GM23248 (cell line): ENCODE measurements around the gene ADRM1. TPM values are rescaled to one million over a fixed set of nuclear protein-coding genes. Genes with fewer than 3 reads are reported as not detected.

ENCODE experiments used
- DNase-seq: peaks from one replicate; pipeline ENCODE4 v3.0.0-alpha.2; 2015
- H2AFZ ChIP-seq: fragments of 200-600 bp; sonication (generic); 2 replicates; pipeline ENCODE4 v1.6.1; 2016; ENCODE audit warnings: antibody characterized with exemption
- H3F3A ChIP-seq: fragments of 200-600 bp; sonication (generic); 2 replicates; pipeline ENCODE4 v1.6.1; 2016; ENCODE audit warnings: mild to moderate bottlenecking, antibody characterized with exemption, mixed run types; ENCODE audit not compliant: insufficient read depth
- H3K27ac ChIP-seq: fragments of 200-600 bp; sonication (generic); 2 replicates; pipeline ENCODE4 v1.5.1; 2016; ENCODE audit warnings: mild to moderate bottlenecking
- H3K27me3 ChIP-seq: fragments of 200-600 bp; sonication (generic); replicated peaks from 2 replicates; pipeline ENCODE4 v1.6.1; 2016; ENCODE audit warnings: mild to moderate bottlenecking; ENCODE audit not compliant: insufficient read depth
- H3K36me3 ChIP-seq: fragments of 200-600 bp; sonication (generic); 2 replicates; pipeline ENCODE4 v1.6.1; 2016; ENCODE audit warnings: low read depth, mild to moderate bottlenecking
- H3K4me1 ChIP-seq: fragments of 200-600 bp; sonication (generic); 2 replicates; pipeline ENCODE4 v1.6.1; 2016; ENCODE audit warnings: mild to moderate bottlenecking; ENCODE audit not compliant: insufficient read depth
- H3K4me2 ChIP-seq: fragments of 200-600 bp; sonication (generic); one replicate; pipeline ENCODE4 v1.6.1; 2016; ENCODE audit warnings: mild to moderate bottlenecking; ENCODE audit not compliant: unreplicated experiment
- H3K4me3 ChIP-seq: fragments of 200-600 bp; sonication (generic); 2 replicates; pipeline ENCODE4 v1.5.1; 2016; ENCODE audit warnings: mild to moderate bottlenecking
- H3K79me2 ChIP-seq: fragments of 200-600 bp; sonication (generic); 2 replicates; pipeline ENCODE4 v1.6.1; 2016; ENCODE audit warnings: mild to moderate bottlenecking; ENCODE audit not compliant: insufficient read depth
- H3K9ac ChIP-seq: fragments of 200-600 bp; sonication (generic); 2 replicates; pipeline ENCODE4 v1.6.1; 2016; ENCODE audit warnings: mild to moderate bottlenecking
- H3K9me2 ChIP-seq: fragments of 200-600 bp; sonication (generic); 2 replicates; pipeline ENCODE4 v1.6.1; 2016; ENCODE audit warnings: mixed run types, mild to moderate bottlenecking, moderate library complexity; ENCODE audit not compliant: insufficient read depth
- H3K9me3 ChIP-seq: fragments of 200-600 bp; sonication (generic); one replicate; pipeline ENCODE4 v1.6.1; 2017; ENCODE audit warnings: low read depth
- H4K20me1 ChIP-seq: fragments of 200-600 bp; sonication (generic); 2 replicates; pipeline ENCODE4 v1.6.0; 2016; ENCODE audit not compliant: insufficient read depth
- EZH2 ChIP-seq: fragments of 200-600 bp; sonication (generic); IDR thresholded peaks from 2 replicates; pipeline ENCODE4 v1.6.1; 2018; ENCODE audit warnings: antibody characterized with exemption, mild to moderate bottlenecking; ENCODE audit not compliant: insufficient read depth, poor library complexity, severe bottlenecking
- EZH2phosphoT487 ChIP-seq: fragments of 200-600 bp; sonication (generic); IDR thresholded peaks from 2 replicates; pipeline ENCODE4 v1.6.1; 2018; ENCODE audit warnings: antibody characterized with exemption, moderate library complexity, mild to moderate bottlenecking, low read depth; ENCODE audit not compliant: insufficient read depth
- WGBS, 2 experiments: methylation state at CpG; one replicate each; pipeline ENCODE4 v1.1.6; 2015 to 2017; ENCODE audit warnings: low lambda C conversion rate in 2 of 2, low coverage in 1 of 2; ENCODE audit errors: missing lambda C conversion rate in 2 of 2; 5-methylcytosine and 5-hydroxymethylcytosine counted together
- in situ Hi-C: fragments of 300-500 bp; cut with MboI; formaldehyde crosslinking; loops from 2 replicates; pipeline ENCODE4 v1.15.0; 2020
- polyA plus RNA-seq: library from polyadenylated mRNA; unstranded; fragments of >200 nt; fragmentation: Nextera tagmentation; extraction: Ambion mirVana; gene quantifications from 2 replicates; pipeline ENCODE4 v1.2.1, GENCODE V29; 2016
- total RNA-seq: library from RNA; depleted of rRNA; stranded (reverse); fragments of >200 nt; shearing (Covaris generic); gene quantifications from 2 replicates; pipeline ENCODE4 v1.2.3, GENCODE V29; 2014

ADRM1 gene
- total and polyA plus RNA-seq, 2 experiments from 2014 or later, result 138 to 162 TPM

GRCh38 chr20:62301111-62301668 lies 1.6 kb upstream of the ADRM1 start:
- Histone ChIP-seq H3K9me3 (no peaks in the 10 kb centered on the region), H3K36me3 (no peaks in the 10 kb centered on the region), H3K4me1 (peaks cover 14% of the 10 kb centered on the region), H3F3A (no peaks in the 10 kb centered on the region), H3K79me2 (peaks cover 32% of the 10 kb centered on the region), H2AFZ (no peak overlapping the region), H3K9ac (no peak overlapping the region), H3K27me3 (no peaks in the 10 kb centered on the region), H4K20me1 (peaks cover 6% of the 10 kb centered on the region; the same call in 1 of the 2 replicates), H3K4me3 (no peak overlapping the region), H3K27ac (no peak overlapping the region), H3K4me2 (no peak overlapping the region), H3K9me2 (no peaks in the 10 kb centered on the region)
- DNase-seq, result no peak
- TF ChIP-seq EZH2 (no peak), EZH2phosphoT487 (no peak)
- in situ Hi-C loops, result no loop called here
- 73 to 78% methylated on average over 11 of the region's 11 CpGs for WGBS, 2 experiments

DNA sequence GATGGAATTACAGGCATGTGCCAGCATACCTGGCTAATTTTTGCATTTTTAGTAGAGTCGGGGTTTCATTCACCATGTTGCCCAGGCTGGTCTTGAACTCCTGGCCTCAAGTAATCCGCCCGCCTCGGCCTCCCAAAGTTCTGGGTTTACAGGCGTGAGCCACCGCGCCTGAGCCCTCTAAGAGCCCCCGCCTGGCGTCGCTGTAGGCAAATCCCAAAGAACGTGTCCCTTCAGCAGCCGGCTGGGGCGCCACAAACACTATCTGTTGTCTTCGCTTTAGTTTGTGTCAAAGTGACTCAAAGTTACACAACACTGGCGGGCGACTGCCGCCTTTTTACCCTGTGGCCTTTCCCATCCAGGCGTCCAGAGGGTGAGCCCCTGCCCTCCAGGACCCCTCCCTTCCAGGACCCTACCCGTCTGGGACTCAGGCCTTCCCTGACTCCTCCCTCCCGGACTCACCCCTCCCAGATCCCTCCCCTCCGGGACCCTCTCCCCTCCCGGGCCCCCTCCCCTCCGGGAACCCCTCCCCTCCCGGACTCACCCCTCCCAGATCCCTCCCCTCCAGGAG lies 940 bp upstream of the ADRM1 start:
- peak; percentile 99 for DNase-seq
- peak overlapping the region; percentile 86 for H3K4me2 ChIP-seq
- no peak for TF ChIP-seq EZH2
- H3K27ac ChIP-seq, result peak overlapping the region; percentile 89
- peak overlapping the region; percentile 87 for H3K9ac ChIP-seq
- WGBS, 2 experiments, result 0 to 1% methylated on average over 19 to 24 of the region's 24 CpGs
- no peaks in the 10 kb centered on the region for H3K27me3 ChIP-seq
- H3K4me3 ChIP-seq, result peak overlapping the region; percentile 76
- no peaks in the 10 kb centered on the region for H3K9me3 ChIP-seq
- no peaks in the 10 kb centered on the region for H3K9me2 ChIP-seq
- no peaks in the 10 kb centered on the region for H3F3A ChIP-seq
- peaks cover 14% of the 10 kb centered on the region for H3K4me1 ChIP-seq
- H2AFZ ChIP-seq, result peak overlapping the region; percentile 71
- peaks cover 6% of the 10 kb centered on the region; the same call in 1 of the 2 replicates for H4K20me1 ChIP-seq
- H3K79me2 ChIP-seq, result peaks cover 39% of the 10 kb centered on the region
- H3K36me3 ChIP-seq, result no peaks in the 10 kb centered on the region; the same call in 1 of the 2 replicates
- in situ Hi-C loops, result no loop called here

DNA sequence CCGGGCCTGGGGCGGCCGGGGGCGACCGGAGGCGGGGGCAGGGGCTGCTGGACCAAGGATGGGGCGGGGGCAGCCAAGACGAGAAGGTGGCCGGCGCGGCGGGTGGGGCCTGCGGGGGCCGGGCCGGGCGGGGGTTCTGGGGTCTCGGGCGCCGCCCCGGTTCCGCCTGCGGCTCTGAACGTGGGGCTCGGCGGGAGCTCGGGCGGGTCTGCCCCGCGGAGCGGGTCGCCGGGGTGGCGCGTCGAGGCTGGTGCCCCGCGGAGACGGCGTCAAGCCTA lies 204 bp downstream of the ADRM1 start:
- no peaks in the 10 kb centered on the region for H3K27me3 ChIP-seq
- 0% methylated on average over 4 of the region's 39 CpGs; no CpG with 5 or more reads in 1 of the 2 experiments for WGBS, 2 experiments
- no peaks in the 10 kb centered on the region for H3K9me3 ChIP-seq
- H3K36me3 ChIP-seq, result no peaks in the 10 kb centered on the region; the same call in 1 of the 2 replicates
- TF ChIP-seq EZH2, result no peak
- TF ChIP-seq EZH2phosphoT487, result no peak
- H3K4me3 ChIP-seq, result peak overlapping the region; percentile 83
- no peaks in the 10 kb centered on the region for H3F3A ChIP-seq
- peaks cover 14% of the 10 kb centered on the region for H3K4me1 ChIP-seq
- no peak for DNase-seq
- no peaks in the 10 kb centered on the region for H3K9me2 ChIP-seq
- no peak overlapping the region for H2AFZ ChIP-seq
- peak overlapping the region; percentile 50 for H3K27ac ChIP-seq
- peaks cover 45% of the 10 kb centered on the region for H3K79me2 ChIP-seq
- in situ Hi-C loops, result no loop called here
- no peak overlapping the region for H3K4me2 ChIP-seq
- peaks cover 6% of the 10 kb centered on the region; the same call in 1 of the 2 replicates for H4K20me1 ChIP-seq
- H3K9ac ChIP-seq, result peak overlapping the region; percentile 85

GRCh38 chr20:62303340-62304226 lies 786 bp downstream of the ADRM1 start:
- H3K9me3 ChIP-seq, result no peaks in the 10 kb centered on the region
- H4K20me1 ChIP-seq, result peaks cover 6% of the 10 kb centered on the region; the same call in 1 of the 2 replicates
- H3K4me1 ChIP-seq, result peaks cover 14% of the 10 kb centered on the region
- peaks cover 3% of the 10 kb centered on the region; the same call in 1 of the 2 replicates for H3K36me3 ChIP-seq
- H3K4me3 ChIP-seq, result peak overlapping the region; percentile 83
- H3K79me2 ChIP-seq, result peaks cover 45% of the 10 kb centered on the region
- in situ Hi-C loops, result no loop called here
- H3K4me2 ChIP-seq, result peak overlapping the region; percentile 95
- WGBS, 2 experiments, result 2 to 6% methylated on average over 51 to 57 of the region's 66 CpGs
- H3K27ac ChIP-seq, result peak overlapping the region; percentile 50
- DNase-seq, result peak; percentile 61
- no peaks in the 10 kb centered on the region for H3K27me3 ChIP-seq
- H2AFZ ChIP-seq, result no peak overlapping the region
- no peaks in the 10 kb centered on the region for H3F3A ChIP-seq
- TF ChIP-seq EZH2phosphoT487 (no peak), EZH2 (no peak)
- no peaks in the 10 kb centered on the region for H3K9me2 ChIP-seq
- H3K9ac ChIP-seq, result peak overlapping the region; percentile 85
